ENCODE results near the gene PTPRN2. TPM values are rescaled to one million over a fixed set of nuclear protein-coding genes. Genes with fewer than 3 reads are reported as not detected.

PTPRN2 gene
- total RNA-seq, 1 donor from 2014 or later, result 11.4 TPM

DNA sequence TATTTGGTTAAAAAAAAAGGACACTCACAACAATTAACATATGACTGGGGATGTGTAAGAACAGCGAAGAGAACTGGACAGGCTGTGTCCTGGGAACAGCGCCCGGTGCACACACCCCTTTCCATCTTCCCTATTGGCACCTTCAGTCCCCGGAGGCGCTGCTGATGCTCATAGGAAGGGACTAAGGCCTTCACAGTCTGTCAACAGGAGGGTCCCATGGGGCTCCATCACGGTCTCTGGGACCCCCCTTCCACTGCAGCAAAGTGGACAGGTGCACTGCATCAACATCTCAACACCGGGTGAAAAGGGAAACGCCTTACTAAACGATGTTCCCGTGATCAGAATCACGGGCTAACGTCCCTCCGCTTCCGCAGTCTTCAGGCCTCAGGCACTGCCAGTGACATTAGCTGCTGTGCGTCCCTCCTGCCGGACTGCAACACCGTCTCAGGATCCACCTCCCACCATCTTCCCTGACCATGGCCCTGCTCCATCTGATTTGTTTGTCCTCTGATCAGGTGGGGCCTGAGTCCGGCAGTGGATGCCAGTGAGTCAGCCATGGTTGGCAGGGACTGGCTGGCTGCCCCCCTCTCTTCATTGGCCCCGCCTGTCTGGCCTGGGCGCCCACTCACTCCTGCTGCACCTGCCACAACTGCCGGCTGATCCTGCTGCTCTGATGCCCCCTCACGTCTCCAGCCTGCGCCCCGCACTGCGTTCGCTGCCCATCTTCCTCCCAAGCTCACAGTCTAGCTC lies 636.1 kb downstream of the PTPRN2 start:
- Mint-ChIP-seq H3K27ac (no peak overlapping the region), H3K36me3 (ENCODE audit: insufficient read depth) (peaks cover 3% of the 10 kb centered on the region), H3K4me1 (ENCODE audit: low read depth) (no peaks in the 10 kb centered on the region), H3K9me3 (ENCODE audit: low read depth) (peaks cover 19% of the 10 kb centered on the region), H3K27me3 (peaks cover 13% of the 10 kb centered on the region), H3K4me3 (ENCODE audit: low read depth) (no peak overlapping the region)
- no peak for TF ChIP-seq CTCF (IDR thresholded peaks at IDR 0.05; ENCODE audit: unreplicated experiment)
- no peak for DNase-seq (ENCODE audit: low spot score, unreplicated experiment)

- no peak overlapping the region for H3K4me3 Mint-ChIP-seq (ENCODE audit: low read depth)
- peaks cover 3% of the 10 kb centered on the region for H3K36me3 Mint-ChIP-seq (ENCODE audit: insufficient read depth)
- H3K4me1 Mint-ChIP-seq (ENCODE audit: low read depth), result no peaks in the 10 kb centered on the region
- H3K27me3 Mint-ChIP-seq, result peaks cover 6% of the 10 kb centered on the region
- H3K27ac Mint-ChIP-seq, result no peak overlapping the region
- no peak for TF ChIP-seq CTCF (IDR thresholded peaks at IDR 0.05; ENCODE audit: unreplicated experiment)
- no peak for DNase-seq (ENCODE audit: low spot score, unreplicated experiment)
- peaks cover 20% of the 10 kb centered on the region for H3K9me3 Mint-ChIP-seq (ENCODE audit: low read depth)
These were observed 637.9 kb downstream of the PTPRN2 start for GRCh38 chr7:157949711-157950110.

DNA sequence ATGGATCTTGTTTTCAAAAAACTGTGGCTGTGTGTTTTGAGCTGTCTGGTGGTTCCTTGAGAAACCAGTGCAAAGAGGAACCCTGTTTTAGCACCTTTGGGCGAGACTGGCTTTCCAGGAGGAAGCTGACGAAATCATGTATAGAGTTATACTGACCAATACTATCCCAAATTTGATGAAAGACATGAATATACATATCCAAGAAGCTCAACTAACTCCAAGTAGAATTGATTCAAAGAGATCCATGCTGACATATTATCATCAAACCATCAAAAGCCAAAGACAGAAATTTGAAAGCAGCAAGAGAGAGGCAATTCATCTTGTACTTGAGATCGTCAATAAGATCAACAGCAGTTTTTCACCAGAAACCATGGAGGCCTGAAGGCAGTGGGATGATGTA lies 640.1 kb downstream of the PTPRN2 start:
- peaks cover 20% of the 10 kb centered on the region for H3K9me3 Mint-ChIP-seq (ENCODE audit: low read depth)
- no peak overlapping the region for H3K27ac Mint-ChIP-seq
- no peaks in the 10 kb centered on the region for H3K27me3 Mint-ChIP-seq
- H3K36me3 Mint-ChIP-seq (ENCODE audit: insufficient read depth), result peaks cover 3% of the 10 kb centered on the region
- H3K4me3 Mint-ChIP-seq (ENCODE audit: low read depth), result no peak overlapping the region
- TF ChIP-seq CTCF (IDR thresholded peaks at IDR 0.05; ENCODE audit: unreplicated experiment), result no peak
- no peak for DNase-seq (ENCODE audit: low spot score, unreplicated experiment)
- H3K4me1 Mint-ChIP-seq (ENCODE audit: low read depth), result no peaks in the 10 kb centered on the region

GRCh38 chr7:157946398-157947060 lies 641.1 kb downstream of the PTPRN2 start:
- Mint-ChIP-seq H3K9me3 (ENCODE audit: low read depth) (peaks cover 20% of the 10 kb centered on the region), H3K27ac (no peak overlapping the region), H3K4me1 (ENCODE audit: low read depth) (no peaks in the 10 kb centered on the region), H3K36me3 (ENCODE audit: insufficient read depth) (peaks cover 3% of the 10 kb centered on the region), H3K27me3 (no peaks in the 10 kb centered on the region), H3K4me3 (ENCODE audit: low read depth) (no peak overlapping the region)
- DNase-seq (ENCODE audit: low spot score, unreplicated experiment), result no peak
- no peak for TF ChIP-seq CTCF (IDR thresholded peaks at IDR 0.05; ENCODE audit: unreplicated experiment)

- no peaks in the 10 kb centered on the region for H3K4me1 Mint-ChIP-seq (ENCODE audit: low read depth)
- no peak for TF ChIP-seq CTCF (IDR thresholded peaks at IDR 0.05; ENCODE audit: unreplicated experiment)
- peaks cover 3% of the 10 kb centered on the region for H3K36me3 Mint-ChIP-seq (ENCODE audit: insufficient read depth)
- peaks cover 18% of the 10 kb centered on the region for H3K9me3 Mint-ChIP-seq (ENCODE audit: low read depth)
- H3K27me3 Mint-ChIP-seq, result no peaks in the 10 kb centered on the region
- no peak overlapping the region for H3K4me3 Mint-ChIP-seq (ENCODE audit: low read depth)
- peak overlapping the region; percentile 46 for H3K27ac Mint-ChIP-seq
- DNase-seq (ENCODE audit: low spot score, unreplicated experiment), result no peak
These were observed 642.2 kb downstream of the PTPRN2 start for GRCh38 chr7:157945401-157945800.
